A549 (cell line): ENCODE data around the gene ATP8A2. TPM values are rescaled to one million over a fixed set of nuclear protein-coding genes. Genes with fewer than 3 reads are reported as not detected.
A peak's percentile ranks its signal among the peaks of the same experiment; 100 is the strongest.
"Not testable (repeated sequence)": the region's sequence is repeated elsewhere in the genome, so short reads cannot be mapped to it uniquely, and the experiment has no call there.

Source experiments
- ATAC-seq, 2 experiments: fragments of 200-7000 bp in 1 of 2; fragments of >200 bp in 1 of 2; cut with Nextera tagmentation in 1 of 2; cut with Tn5 transposase in 1 of 2; 3 replicates each; pipeline versions ENCODE4 v1.8.0 to v1.9.1; 2018 to 2020; ENCODE audit warnings: mild to moderate bottlenecking in 1 of 2, moderate library complexity in 1 of 2
- CTCF ChIA-PET: fragments of 300-600 bp; sonication (Branson Sonifier 250); formaldehyde crosslinking; extraction: SDS; loops from one replicate; lab custom pipeline; 2021; ENCODE audit warnings: antibody characterized with exemption, inconsistent platforms; lab: Yijun Ruan, JAX
- POLR2A ChIA-PET: fragments of 350-600 bp; formaldehyde crosslinking; extraction: SDS; loops from one replicate; lab custom pipeline; 2021; ENCODE audit warnings: antibody characterized with exemption, inconsistent platforms; lab: Yijun Ruan, JAX
- DNase-seq, 2 experiments: peaks; one replicate each; pipeline versions ENCODE4 v3.0.0 to v3.0.0-alpha.2; 2011 to 2016; ENCODE audit warnings: low read depth in 1 of 2, low spot score in 1 of 2
- FAIRE-seq: peaks from 2 replicates; lab custom pipeline; 2011; peaks lifted over from hg19 to GRCh38; lab: Jason Lieb, UNC
- H3K27ac ChIP-seq, 2 experiments: fragments of >200 bp; sonication (Bioruptor Twin); formaldehyde crosslinking; 3 replicates each; pipeline ENCODE4 v1.5.1; 2016 to 2017
- H3K4me1 ChIP-seq: fragments of >200 bp; sonication (Bioruptor Twin); formaldehyde crosslinking; 3 replicates; pipeline ENCODE4 v1.6.1; 2016
- H3K4me2 ChIP-seq: fragments of >200 bp; sonication (Bioruptor Twin); formaldehyde crosslinking; 3 replicates; pipeline ENCODE4 v1.6.1; 2016
- H3K4me3 ChIP-seq: fragments of >200 bp; sonication (Bioruptor Twin); formaldehyde crosslinking; 3 replicates; pipeline ENCODE4 v1.5.1; 2016
- H3K9me3 ChIP-seq: fragments of >200 bp; sonication (Bioruptor Twin); formaldehyde crosslinking; 3 replicates; pipeline ENCODE4 v1.6.1; 2016
- CBX8 ChIP-seq: fragments of 200-600 bp; sonication (generic); IDR thresholded peaks from 2 replicates; pipeline ENCODE4 v1.6.1; 2016
- EP300 ChIP-seq, 2 experiments: fragments of >200 bp; sonication (Bioruptor Twin); formaldehyde crosslinking; IDR thresholded peaks; 2 replicates in 1 of 2; 3 replicates in 1 of 2; pipeline ENCODE4 v1.6.1; 2016 to 2017
- FOSB ChIP-seq: fragments of 250-450 bp; sonication (Bioruptor Pico); IDR thresholded peaks from 2 replicates; pipeline ENCODE4 v1.5.0; 2020; ENCODE audit warnings: mild to moderate bottlenecking, moderate library complexity
- FOSL2 ChIP-seq, 2 experiments: fragments of 450-650 bp in 1 of 2; fragments of >200 bp in 1 of 2; sonication (Bioruptor Twin) in 1 of 2; formaldehyde crosslinking; IDR thresholded peaks; 2 replicates each; pipeline versions ENCODE4 v1.5.0 to v1.6.1; 2016 to 2020; ENCODE audit warnings: mild to moderate bottlenecking in 1 of 2, moderate library complexity in 1 of 2
- GATA3 ChIP-seq: IDR thresholded peaks from 2 replicates; pipeline ENCODE4 v1.6.1; 2012; ENCODE audit warnings: borderline replicate concordance
- HOXA7 ChIP-seq: fragments of 250-450 bp; sonication (Bioruptor Pico); IDR thresholded peaks from 2 replicates; pipeline ENCODE4 v1.5.0; 2020; ENCODE audit warnings: mild to moderate bottlenecking, moderate library complexity
- JUN ChIP-seq, 2 experiments: fragments of >200 bp; sonication (Bioruptor Twin); formaldehyde crosslinking; IDR thresholded peaks; 2 replicates in 1 of 2; 3 replicates in 1 of 2; pipeline ENCODE4 v1.6.1; 2016 to 2017
- KDM5A ChIP-seq: fragments of 200-600 bp; sonication (generic); IDR thresholded peaks from 2 replicates; pipeline ENCODE4 v1.6.1; 2016; ENCODE audit warnings: antibody characterized with exemption, mild to moderate bottlenecking
- MAZ ChIP-seq: fragments of 150-350 bp; IDR thresholded peaks from 2 replicates; pipeline ENCODE4 v1.6.1; 2014; ENCODE audit warnings: antibody characterized with exemption, low read depth, low read length, borderline replicate concordance
- NR3C1 ChIP-seq: fragments of >200 bp; sonication (Bioruptor Twin); formaldehyde crosslinking; IDR thresholded peaks from 3 replicates; pipeline ENCODE4 v1.6.1; 2017
- RAD21 ChIP-seq, 2 experiments: fragments of >200 bp in 1 of 2; sonication (Bioruptor Twin) in 1 of 2; formaldehyde crosslinking in 1 of 2; IDR thresholded peaks in 1 of 2; conservative IDR thresholded peaks in 1 of 2; 2 replicates in 1 of 2; 3 replicates in 1 of 2; pipeline ENCODE4 v1.6.1; 2012 to 2018; ENCODE audit warnings: inconsistent platforms in 1 of 2
- RFX5 ChIP-seq: fragments of 450-650 bp; IDR thresholded peaks from 2 replicates; pipeline ENCODE4 v1.7.1; 2014; ENCODE audit warnings: antibody characterized with exemption, mild to moderate bottlenecking, moderate library complexity
- SMC3 ChIP-seq: fragments of >200 bp; sonication (Bioruptor Twin); formaldehyde crosslinking; IDR thresholded peaks from 3 replicates; pipeline ENCODE4 v1.6.1; 2018; ENCODE audit warnings: inconsistent platforms
- SREBF2 ChIP-seq: fragments of 450-650 bp; IDR thresholded peaks from 2 replicates; pipeline ENCODE4 v1.6.1; 2014; ENCODE audit warnings: mild to moderate bottlenecking, moderate library complexity
- WGBS: methylation state at CpG from one replicate; pipeline ENCODE4 v1.1.6; 2017; ENCODE audit errors: missing lambda C conversion rate; 5-methylcytosine and 5-hydroxymethylcytosine counted together
- polyA plus RNA-seq, 4 experiments: library from polyadenylated mRNA; depleted of rRNA in 3 of 4; stranded (reverse); fragments of >200 nt; fragmentation: RNase III in 1 of 4; extraction: RNeasy Plus Mini Kit Qiagen cat#74134 plus additional on column Dnase treatment in 1 of 4; gene quantifications; 2 replicates in 3 of 4; 3 replicates in 1 of 4; pipeline ENCODE4 v1.2.3, GENCODE V29; 2011 to 2017
- TF ChIP-seq, protein P1 (sequence below): IDR thresholded peaks from 2 replicates; pipeline ENCODE4 v1.6.1; 2012
- TF ChIP-seq, protein P2 (sequence below): IDR thresholded peaks from 2 replicates; pipeline ENCODE4 v1.6.1; 2012; ENCODE audit warnings: low read depth, borderline replicate concordance
- TF ChIP-seq, protein P3 (sequence below): fragments of >200 bp; sonication (Bioruptor Twin); formaldehyde crosslinking; IDR thresholded peaks from 2 replicates; pipeline ENCODE4 v1.6.1; 2016
- TF ChIP-seq, protein P4 (sequence below): fragments of >200 bp; sonication (Bioruptor Twin); formaldehyde crosslinking; IDR thresholded peaks from 3 replicates; pipeline ENCODE4 v1.5.1; 2016
- TF ChIP-seq, protein P5 (sequence below): fragments of 200-600 bp; sonication (generic); IDR thresholded peaks from 2 replicates; pipeline ENCODE4 v1.6.1; 2016; ENCODE audit warnings: antibody characterized with exemption, mild to moderate bottlenecking, moderate library complexity

The ATP8A2 gene
- polyA plus RNA-seq, 2 of the 4 experiments (the other 2 are of a cell fraction), result 0.03 TPM; not detected in 1

- Histone ChIP-seq H3K9me3 (no peaks in the 10 kb centered on the region), H3K4me3 (no peak overlapping the region), H3K4me2 (no peak overlapping the region), H3K27ac (no peak overlapping the region), H3K4me1 (no peaks in the 10 kb centered on the region)
- ATAC-seq, result no peak
- DNase-seq, result no peak
- 41% methylated on average over 13 of the region's 14 CpGs for WGBS
- TF ChIP-seq, protein P1, sequence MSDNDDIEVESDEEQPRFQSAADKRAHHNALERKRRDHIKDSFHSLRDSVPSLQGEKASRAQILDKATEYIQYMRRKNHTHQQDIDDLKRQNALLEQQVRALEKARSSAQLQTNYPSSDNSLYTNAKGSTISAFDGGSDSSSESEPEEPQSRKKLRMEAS, result no peak
- no peak for TF ChIP-seq FOSL2 (IDR thresholded peaks at IDR 0.05)
- TF ChIP-seq FOSL2 (CRISPR knock-in tag; IDR thresholded peaks at IDR 0.05), result no peak
- no peak for TF ChIP-seq JUN (IDR thresholded peaks at IDR 0.05)
- TF ChIP-seq SREBF2, result no peak
- TF ChIP-seq, protein P2, sequence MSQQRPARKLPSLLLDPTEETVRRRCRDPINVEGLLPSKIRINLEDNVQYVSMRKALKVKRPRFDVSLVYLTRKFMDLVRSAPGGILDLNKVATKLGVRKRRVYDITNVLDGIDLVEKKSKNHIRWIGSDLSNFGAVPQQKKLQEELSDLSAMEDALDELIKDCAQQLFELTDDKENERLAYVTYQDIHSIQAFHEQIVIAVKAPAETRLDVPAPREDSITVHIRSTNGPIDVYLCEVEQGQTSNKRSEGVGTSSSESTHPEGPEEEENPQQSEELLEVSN, result no peak
- POLR2A ChIA-PET, result no interaction called here
- FAIRE-seq, result no peak
- CTCF ChIA-PET, result no interaction called here
Measured at GRCh38 chr13:25570185-25570584, 198.4 kb downstream of the ATP8A2 start.

GRCh38 chr13:25571237-25571636, 199.5 kb downstream of the ATP8A2 start:
- ATAC-seq, result 0 out of 6 replicates have a peak, but pooled peaks of 1 of the 2 experiments have one; percentile 42
- CTCF ChIA-PET, result no interaction called here
- no peaks in the 10 kb centered on the region for H3K9me3 ChIP-seq
- TF ChIP-seq MAZ, result no peak
- no peak for TF ChIP-seq HOXA7
- TF ChIP-seq SREBF2, result no peak
- TF ChIP-seq, protein P3, sequence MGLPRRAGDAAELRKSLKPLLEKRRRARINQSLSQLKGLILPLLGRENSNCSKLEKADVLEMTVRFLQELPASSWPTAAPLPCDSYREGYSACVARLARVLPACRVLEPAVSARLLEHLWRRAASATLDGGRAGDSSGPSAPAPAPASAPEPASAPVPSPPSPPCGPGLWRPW, result no peak
- no peak for TF ChIP-seq RFX5
- TF ChIP-seq, all 56 proteins: peak for 0
- POLR2A ChIA-PET, result no interaction called here
- H3K4me2 ChIP-seq, result no peak overlapping the region
- H3K4me3 ChIP-seq, result no peak overlapping the region
- FAIRE-seq (no peak), DNase-seq (no peak)
- 18% methylated on average over 2 of the region's 2 CpGs for WGBS
- no peaks in the 10 kb centered on the region for H3K4me1 ChIP-seq
- no peak overlapping the region for H3K27ac ChIP-seq

- POLR2A ChIA-PET, DNase-seq, ATAC-seq, H3K27ac ChIP-seq, FAIRE-seq, H3K4me3 ChIP-seq, H3K9me3 ChIP-seq, H3K4me1 ChIP-seq, H3K4me2 ChIP-seq: not testable (repeated sequence)
- CTCF ChIA-PET, result interaction anchor here (1.2 kb wide), 1 partner anchor 32 kb away, joined by 5 read pairs; no protein-coding TSS in a partner anchor
- WGBS, result 14% methylated on average over 5 of the region's 8 CpGs
Measured at GRCh38 chr13:25572171-25572570, 200.4 kb downstream of the ATP8A2 start.

DNA sequence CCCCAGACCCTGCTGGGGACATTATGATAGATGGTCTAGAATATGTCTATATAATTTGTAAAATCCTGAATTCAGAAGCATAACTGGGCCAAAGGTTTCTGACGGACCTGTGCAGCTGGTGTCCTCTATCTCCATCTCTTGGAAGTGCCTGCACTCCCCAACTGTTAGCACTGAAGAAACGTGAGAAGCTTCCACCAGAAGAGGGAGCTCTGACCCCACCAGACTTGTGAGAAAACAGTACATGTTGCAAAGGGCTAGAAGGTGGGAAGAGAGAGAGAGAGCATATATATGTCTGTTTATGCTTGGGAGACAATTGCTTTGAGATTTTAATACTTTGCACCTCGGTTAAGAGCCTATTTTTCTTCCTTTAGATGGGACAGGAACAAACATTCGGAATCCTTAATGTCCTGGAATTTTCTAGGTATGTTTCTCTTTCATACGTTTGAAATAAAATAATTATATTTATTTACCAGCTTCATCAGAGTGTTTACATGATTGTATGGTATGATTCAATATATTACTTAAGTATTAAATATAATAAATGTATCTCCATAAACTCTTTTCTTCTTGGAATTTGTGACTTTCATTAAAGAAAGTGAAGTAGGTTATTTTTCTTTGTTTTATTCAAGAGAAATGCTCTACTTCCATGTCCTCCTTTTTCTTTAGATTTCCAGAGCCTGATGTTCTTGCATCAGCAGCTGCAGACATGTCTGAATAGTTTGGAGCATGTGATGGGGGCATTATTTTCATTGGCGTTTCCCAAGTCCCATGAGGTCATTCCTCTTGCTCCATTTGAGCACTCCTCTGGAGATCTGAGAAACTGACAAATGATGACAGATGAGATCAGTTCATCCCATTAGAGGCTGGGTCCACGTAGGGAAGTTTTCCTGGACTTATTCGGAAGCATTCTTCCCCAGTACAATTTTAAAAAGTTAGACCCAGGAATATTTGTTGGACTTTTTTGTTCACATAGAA, 202.9 kb downstream of the ATP8A2 start:
- ATAC-seq, result peak; percentile 94 to 98
- no peak for FAIRE-seq
- POLR2A ChIA-PET, result no interaction called here

More for the DNA sequence above, 202.9 kb downstream of the ATP8A2 start:
- no peak overlapping the region for H3K4me2 ChIP-seq
- DNase-seq, result peak; percentile 25 to 74
- H3K4me3 ChIP-seq, result no peak overlapping the region
- CTCF ChIA-PET, result interaction anchor here (0.7 to 2.2 kb wide), 20 partner anchors 10 to 1124 kb away, joined by 3 to 39 read pairs (median 3); no protein-coding TSS in a partner anchor
- TF ChIP-seq, protein P4, sequence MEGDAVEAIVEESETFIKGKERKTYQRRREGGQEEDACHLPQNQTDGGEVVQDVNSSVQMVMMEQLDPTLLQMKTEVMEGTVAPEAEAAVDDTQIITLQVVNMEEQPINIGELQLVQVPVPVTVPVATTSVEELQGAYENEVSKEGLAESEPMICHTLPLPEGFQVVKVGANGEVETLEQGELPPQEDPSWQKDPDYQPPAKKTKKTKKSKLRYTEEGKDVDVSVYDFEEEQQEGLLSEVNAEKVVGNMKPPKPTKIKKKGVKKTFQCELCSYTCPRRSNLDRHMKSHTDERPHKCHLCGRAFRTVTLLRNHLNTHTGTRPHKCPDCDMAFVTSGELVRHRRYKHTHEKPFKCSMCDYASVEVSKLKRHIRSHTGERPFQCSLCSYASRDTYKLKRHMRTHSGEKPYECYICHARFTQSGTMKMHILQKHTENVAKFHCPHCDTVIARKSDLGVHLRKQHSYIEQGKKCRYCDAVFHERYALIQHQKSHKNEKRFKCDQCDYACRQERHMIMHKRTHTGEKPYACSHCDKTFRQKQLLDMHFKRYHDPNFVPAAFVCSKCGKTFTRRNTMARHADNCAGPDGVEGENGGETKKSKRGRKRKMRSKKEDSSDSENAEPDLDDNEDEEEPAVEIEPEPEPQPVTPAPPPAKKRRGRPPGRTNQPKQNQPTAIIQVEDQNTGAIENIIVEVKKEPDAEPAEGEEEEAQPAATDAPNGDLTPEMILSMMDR, result peak; percentile 72
- TF ChIP-seq, protein P5, sequence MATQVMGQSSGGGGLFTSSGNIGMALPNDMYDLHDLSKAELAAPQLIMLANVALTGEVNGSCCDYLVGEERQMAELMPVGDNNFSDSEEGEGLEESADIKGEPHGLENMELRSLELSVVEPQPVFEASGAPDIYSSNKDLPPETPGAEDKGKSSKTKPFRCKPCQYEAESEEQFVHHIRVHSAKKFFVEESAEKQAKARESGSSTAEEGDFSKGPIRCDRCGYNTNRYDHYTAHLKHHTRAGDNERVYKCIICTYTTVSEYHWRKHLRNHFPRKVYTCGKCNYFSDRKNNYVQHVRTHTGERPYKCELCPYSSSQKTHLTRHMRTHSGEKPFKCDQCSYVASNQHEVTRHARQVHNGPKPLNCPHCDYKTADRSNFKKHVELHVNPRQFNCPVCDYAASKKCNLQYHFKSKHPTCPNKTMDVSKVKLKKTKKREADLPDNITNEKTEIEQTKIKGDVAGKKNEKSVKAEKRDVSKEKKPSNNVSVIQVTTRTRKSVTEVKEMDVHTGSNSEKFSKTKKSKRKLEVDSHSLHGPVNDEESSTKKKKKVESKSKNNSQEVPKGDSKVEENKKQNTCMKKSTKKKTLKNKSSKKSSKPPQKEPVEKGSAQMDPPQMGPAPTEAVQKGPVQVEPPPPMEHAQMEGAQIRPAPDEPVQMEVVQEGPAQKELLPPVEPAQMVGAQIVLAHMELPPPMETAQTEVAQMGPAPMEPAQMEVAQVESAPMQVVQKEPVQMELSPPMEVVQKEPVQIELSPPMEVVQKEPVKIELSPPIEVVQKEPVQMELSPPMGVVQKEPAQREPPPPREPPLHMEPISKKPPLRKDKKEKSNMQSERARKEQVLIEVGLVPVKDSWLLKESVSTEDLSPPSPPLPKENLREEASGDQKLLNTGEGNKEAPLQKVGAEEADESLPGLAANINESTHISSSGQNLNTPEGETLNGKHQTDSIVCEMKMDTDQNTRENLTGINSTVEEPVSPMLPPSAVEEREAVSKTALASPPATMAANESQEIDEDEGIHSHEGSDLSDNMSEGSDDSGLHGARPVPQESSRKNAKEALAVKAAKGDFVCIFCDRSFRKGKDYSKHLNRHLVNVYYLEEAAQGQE, result no peak
- TF ChIP-seq EP300 (IDR thresholded peaks at IDR 0.05) (no peak), GATA3 (no peak), SREBF2 (no peak), CBX8 (no peak), RAD21 (conservative IDR thresholded peaks at IDR 0.05 in 1 of 2, IDR thresholded peaks at IDR 0.05 in 1 of 2) (peak; percentile 73 to 85), FOSB (CRISPR knock-in tag) (no peak), KDM5A (no peak), SMC3 (peak; percentile 50), NR3C1 (no peak)
- no peak overlapping the region for H3K27ac ChIP-seq
- 2% methylated on average over 8 of the region's 8 CpGs for WGBS
- no peaks in the 10 kb centered on the region for H3K9me3 ChIP-seq
- H3K4me1 ChIP-seq, result no peaks in the 10 kb centered on the region
